ENCODE data around the gene HAUS7. TPM values are rescaled to one million over a fixed set of nuclear protein-coding genes. Genes with fewer than 3 reads are reported as not detected.

The HAUS7 gene
- polyA plus RNA-seq, 1 donor (not counting 4 experiments of a cell fraction or from before 2014, with no cell fraction given) = 13.8 TPM

GRCh38 chrX:153456704-153457103, 13.7 kb downstream of the HAUS7 start:
- no peak for DNase-seq (ENCODE audit: low read depth, low spot score)
- no peaks in the 10 kb centered on the region for H4K20me1 ChIP-seq (ENCODE audit: control insufficient read depth, extremely low read depth, insufficient read depth, low read length)
- H3K9me1 ChIP-seq (ENCODE audit: control insufficient read depth, extremely low read depth, insufficient read depth, low read length) = no peaks in the 10 kb centered on the region
- no peak overlapping the region for H3K27ac ChIP-seq (ENCODE audit: control insufficient read depth, insufficient read depth, low read length)
- TF ChIP-seq CTCF (optimal IDR thresholded peaks at IDR 0.05 in 1 of 3, IDR thresholded peaks at IDR 0.05 in 1 of 3, conservative IDR thresholded peaks at IDR 0.05 in 1 of 3; ENCODE audit: extremely low read depth in 1 of 3, insufficient read depth in 2 of 3, low read length in 3 of 3) (no peak), EZH2 (IDR thresholded peaks at IDR 0.05; ENCODE audit: low read length) (no peak)
- no peaks in the 10 kb centered on the region for H3K27me3 ChIP-seq (ENCODE audit: control insufficient read depth, extremely low read depth, insufficient read depth, low read length)
- FAIRE-seq = no peak
- peaks cover 2% of the 10 kb centered on the region for H3K4me1 ChIP-seq (ENCODE audit: control insufficient read depth, extremely low read depth, insufficient read depth, low read length)
- no peaks in the 10 kb centered on the region for H3K9me3 ChIP-seq (ENCODE audit: control insufficient read depth, low read depth, low read length)
- H3K9ac ChIP-seq (ENCODE audit: control insufficient read depth, extremely low read depth, insufficient read depth, low read length) = no peak overlapping the region
- dilution Hi-C loops (cut with MboI; ENCODE audit: extremely low pct_ligation_motif_present, low sequenced_read_pairs) = no loop called here
- H3K79me2 ChIP-seq (ENCODE audit: control insufficient read depth, insufficient read depth, low read length) = no peaks in the 10 kb centered on the region
- H3K4me3 ChIP-seq (ENCODE audit: control insufficient read depth in 2 of 3, extremely low read depth in 1 of 3, insufficient read depth in 2 of 3, low read depth in 1 of 3, low read length in 3 of 3) = no peak overlapping the region
- peaks cover 0 to 3% of the 10 kb centered on the region in 2 experiments for H3K36me3 ChIP-seq (ENCODE audit: control insufficient read depth in 2 of 2, extremely low read depth in 1 of 2, insufficient read depth in 2 of 2, low read length in 2 of 2)
- H2AFZ ChIP-seq (ENCODE audit: control insufficient read depth, low read length) = no peak overlapping the region
- no peak overlapping the region for H3K4me2 ChIP-seq (ENCODE audit: control insufficient read depth, extremely low read depth, insufficient read depth, low read depth, low read length)

GRCh38 chrX:153456161-153456560, 14.2 kb downstream of the HAUS7 start:
- Histone ChIP-seq H3K79me2 (ENCODE audit: control insufficient read depth, insufficient read depth, low read length) (no peaks in the 10 kb centered on the region), H4K20me1 (ENCODE audit: control insufficient read depth, extremely low read depth, insufficient read depth, low read length) (no peaks in the 10 kb centered on the region), H3K9me1 (ENCODE audit: control insufficient read depth, extremely low read depth, insufficient read depth, low read length) (no peaks in the 10 kb centered on the region), H3K4me2 (ENCODE audit: control insufficient read depth, extremely low read depth, insufficient read depth, low read depth, low read length) (no peak overlapping the region), H2AFZ (ENCODE audit: control insufficient read depth, low read length) (no peak overlapping the region), H3K27ac (ENCODE audit: control insufficient read depth, insufficient read depth, low read length) (no peak overlapping the region), H3K9me3 (ENCODE audit: control insufficient read depth, low read depth, low read length) (no peaks in the 10 kb centered on the region), H3K36me3 (ENCODE audit: control insufficient read depth in 2 of 2, extremely low read depth in 1 of 2, insufficient read depth in 2 of 2, low read length in 2 of 2) (peaks cover 0 to 3% of the 10 kb centered on the region in 2 experiments), H3K9ac (ENCODE audit: control insufficient read depth, extremely low read depth, insufficient read depth, low read length) (no peak overlapping the region), H3K4me1 (ENCODE audit: control insufficient read depth, extremely low read depth, insufficient read depth, low read length) (peaks cover 2% of the 10 kb centered on the region), H3K27me3 (ENCODE audit: control insufficient read depth, extremely low read depth, insufficient read depth, low read length) (no peaks in the 10 kb centered on the region), H3K4me3 (ENCODE audit: control insufficient read depth in 2 of 3, extremely low read depth in 1 of 3, insufficient read depth in 2 of 3, low read depth in 1 of 3, low read length in 3 of 3) (no peak overlapping the region)
- FAIRE-seq = no peak
- dilution Hi-C loops (cut with MboI; ENCODE audit: extremely low pct_ligation_motif_present, low sequenced_read_pairs) = no loop called here
- DNase-seq (ENCODE audit: low read depth, low spot score) = no peak
- TF ChIP-seq EZH2 (IDR thresholded peaks at IDR 0.05; ENCODE audit: low read length) (no peak), CTCF (optimal IDR thresholded peaks at IDR 0.05 in 1 of 3, IDR thresholded peaks at IDR 0.05 in 1 of 3, conservative IDR thresholded peaks at IDR 0.05 in 1 of 3; ENCODE audit: extremely low read depth in 1 of 3, insufficient read depth in 2 of 3, low read length in 3 of 3) (no peak)

All from keratinocyte (primary cell).